ENCODE measurements around the gene NRG2. TPM values are rescaled to one million over a fixed set of nuclear protein-coding genes. Genes with fewer than 3 reads are reported as not detected.

The NRG2 gene
- total RNA-seq, 4 donors from 2014 or later: 4.5 to 7.0 (median 5.4) TPM

DNA sequence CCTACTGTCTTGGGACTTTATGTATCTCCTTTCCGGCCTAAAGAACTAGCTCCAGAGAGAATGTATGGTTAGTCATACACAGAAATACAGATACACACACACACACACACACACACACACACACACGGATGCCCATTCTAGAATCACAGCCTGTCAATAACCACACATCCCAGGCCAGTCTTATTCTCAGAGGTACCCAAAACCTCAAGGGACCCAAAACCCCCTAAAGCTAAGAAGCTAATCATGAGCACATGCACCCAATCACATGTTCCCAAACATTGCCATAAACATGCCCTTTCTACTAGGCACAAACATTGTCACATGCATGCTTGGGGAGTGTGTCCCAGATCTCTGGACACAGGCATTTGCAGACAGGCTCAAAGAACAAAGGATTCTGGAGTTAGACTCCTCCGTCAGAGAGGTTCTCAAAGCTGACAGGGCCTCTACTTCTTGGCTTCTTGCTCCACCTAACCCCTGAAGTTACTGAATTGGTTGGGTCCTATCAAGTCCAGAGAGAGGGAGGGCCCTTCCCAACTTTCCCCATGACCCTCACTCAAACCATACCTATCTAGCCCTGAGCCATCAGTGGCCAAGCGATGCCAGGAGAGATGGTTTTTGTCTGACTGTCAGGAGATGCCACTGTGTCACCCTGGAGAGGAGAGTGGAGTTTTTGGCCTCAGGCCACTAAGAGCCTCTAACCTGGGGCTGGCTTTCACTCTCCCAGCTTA lies 78.7 kb downstream of the NRG2 start:
- H3K27ac ChIP-seq: no peak overlapping the region
- WGBS: 87% methylated on average over 4 of the region's 4 CpGs

DNA sequence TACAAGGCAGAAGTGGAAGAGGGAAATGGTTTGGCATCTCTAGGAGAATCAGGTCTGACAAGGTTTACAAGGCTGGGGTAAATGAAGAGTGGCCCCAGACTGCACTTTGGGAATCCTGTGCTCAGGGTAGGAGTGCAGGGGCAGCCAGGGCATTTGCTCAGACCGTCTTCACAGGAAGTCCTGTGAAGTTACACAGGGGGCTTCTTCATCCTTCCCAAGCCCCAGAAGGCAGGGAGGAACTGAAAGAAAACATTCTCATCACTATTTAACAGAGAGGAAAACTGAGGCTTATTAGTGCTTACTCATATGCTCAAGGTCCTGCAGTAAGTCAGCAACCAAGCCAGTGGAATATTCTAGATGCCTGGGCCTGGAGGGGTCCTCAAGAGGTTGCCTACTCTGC lies 80.7 kb downstream of the NRG2 start:
- WGBS: 88% methylated on average over 1 of the region's 1 CpG
- Histone ChIP-seq H3K9me3 (no peaks in the 10 kb centered on the region), H3K36me3 (no peaks in the 10 kb centered on the region), H3K4me1 (peaks cover 6% of the 10 kb centered on the region), H3K27me3 (no peaks in the 10 kb centered on the region), H3K27ac (no peak overlapping the region), H3K4me3 (no peak overlapping the region)
- no peak for TF ChIP-seq POLR2AphosphoS5 (IDR thresholded peaks at IDR 0.05)
- no peak for TF ChIP-seq EP300 (IDR thresholded peaks at IDR 0.05)
- no peak for TF ChIP-seq POLR2A (IDR thresholded peaks at IDR 0.05)
- TF ChIP-seq, protein P1, sequence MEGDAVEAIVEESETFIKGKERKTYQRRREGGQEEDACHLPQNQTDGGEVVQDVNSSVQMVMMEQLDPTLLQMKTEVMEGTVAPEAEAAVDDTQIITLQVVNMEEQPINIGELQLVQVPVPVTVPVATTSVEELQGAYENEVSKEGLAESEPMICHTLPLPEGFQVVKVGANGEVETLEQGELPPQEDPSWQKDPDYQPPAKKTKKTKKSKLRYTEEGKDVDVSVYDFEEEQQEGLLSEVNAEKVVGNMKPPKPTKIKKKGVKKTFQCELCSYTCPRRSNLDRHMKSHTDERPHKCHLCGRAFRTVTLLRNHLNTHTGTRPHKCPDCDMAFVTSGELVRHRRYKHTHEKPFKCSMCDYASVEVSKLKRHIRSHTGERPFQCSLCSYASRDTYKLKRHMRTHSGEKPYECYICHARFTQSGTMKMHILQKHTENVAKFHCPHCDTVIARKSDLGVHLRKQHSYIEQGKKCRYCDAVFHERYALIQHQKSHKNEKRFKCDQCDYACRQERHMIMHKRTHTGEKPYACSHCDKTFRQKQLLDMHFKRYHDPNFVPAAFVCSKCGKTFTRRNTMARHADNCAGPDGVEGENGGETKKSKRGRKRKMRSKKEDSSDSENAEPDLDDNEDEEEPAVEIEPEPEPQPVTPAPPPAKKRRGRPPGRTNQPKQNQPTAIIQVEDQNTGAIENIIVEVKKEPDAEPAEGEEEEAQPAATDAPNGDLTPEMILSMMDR (IDR thresholded peaks at IDR 0.05): no peak
- no peak for DNase-seq (ENCODE audit: low spot score in 2 of 2)

More for the DNA sequence above, 78.7 kb downstream of the NRG2 start:
- Histone ChIP-seq H3K9me3 (no peaks in the 10 kb centered on the region), H3K4me3 (no peak overlapping the region), H3K36me3 (no peaks in the 10 kb centered on the region), H3K27me3 (no peaks in the 10 kb centered on the region), H3K4me1 (peaks cover 12% of the 10 kb centered on the region)
- DNase-seq (ENCODE audit: low spot score in 2 of 2): no peak
- no peak for TF ChIP-seq POLR2AphosphoS5 (IDR thresholded peaks at IDR 0.05)
- no peak for TF ChIP-seq EP300 (IDR thresholded peaks at IDR 0.05)
- TF ChIP-seq, protein P1 (IDR thresholded peaks at IDR 0.05): no peak
- TF ChIP-seq POLR2A (IDR thresholded peaks at IDR 0.05): no peak

DNA sequence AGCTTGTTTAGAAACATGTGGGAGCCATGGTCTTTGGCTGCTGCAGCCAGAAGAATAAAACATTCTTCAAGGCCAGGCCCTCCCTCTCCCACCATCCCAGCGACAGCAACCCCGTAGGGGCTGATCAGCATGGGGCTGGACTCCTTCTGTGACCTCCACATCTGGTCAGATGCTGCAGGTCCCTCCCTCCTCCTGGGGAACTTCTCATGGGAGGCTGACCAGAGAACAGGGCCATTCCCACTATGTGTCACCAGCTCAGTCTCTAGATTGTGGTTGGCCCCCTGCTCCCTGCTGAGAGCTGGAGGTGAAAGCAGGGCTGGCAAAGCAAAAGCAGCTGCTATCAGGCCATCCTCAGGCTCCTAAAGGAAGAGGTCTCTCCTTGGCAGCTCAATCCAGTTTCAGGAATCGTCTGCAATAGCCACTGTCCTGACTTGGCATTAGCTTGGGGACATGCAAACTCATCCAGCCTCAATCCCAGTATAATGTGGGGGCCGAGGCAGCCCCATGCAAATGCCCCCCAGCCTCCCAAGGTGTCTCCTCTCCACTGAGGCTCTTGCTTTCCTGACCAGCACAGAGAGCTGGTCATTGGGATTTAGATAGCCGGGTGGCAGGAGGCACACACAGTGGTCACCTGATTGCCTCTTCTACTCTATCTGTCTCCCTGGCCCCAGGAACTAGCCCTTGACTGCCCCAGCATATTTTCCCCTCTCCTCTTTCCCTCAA lies 81.5 kb downstream of the NRG2 start:
- Histone ChIP-seq H3K27ac (no peak overlapping the region), H3K9me3 (no peaks in the 10 kb centered on the region), H3K27me3 (no peaks in the 10 kb centered on the region), H3K4me1 (peaks cover 6% of the 10 kb centered on the region), H3K36me3 (no peaks in the 10 kb centered on the region), H3K4me3 (no peak overlapping the region)
- WGBS: 69% methylated on average over 3 of the region's 5 CpGs
- DNase-seq (ENCODE audit: low spot score in 2 of 2): peak in 1 of 2 donors; percentile 65
- TF ChIP-seq POLR2AphosphoS5 (IDR thresholded peaks at IDR 0.05) (no peak), EP300 (IDR thresholded peaks at IDR 0.05) (no peak), POLR2A (IDR thresholded peaks at IDR 0.05) (no peak)
- TF ChIP-seq, protein P1 (IDR thresholded peaks at IDR 0.05): no peak

DNA sequence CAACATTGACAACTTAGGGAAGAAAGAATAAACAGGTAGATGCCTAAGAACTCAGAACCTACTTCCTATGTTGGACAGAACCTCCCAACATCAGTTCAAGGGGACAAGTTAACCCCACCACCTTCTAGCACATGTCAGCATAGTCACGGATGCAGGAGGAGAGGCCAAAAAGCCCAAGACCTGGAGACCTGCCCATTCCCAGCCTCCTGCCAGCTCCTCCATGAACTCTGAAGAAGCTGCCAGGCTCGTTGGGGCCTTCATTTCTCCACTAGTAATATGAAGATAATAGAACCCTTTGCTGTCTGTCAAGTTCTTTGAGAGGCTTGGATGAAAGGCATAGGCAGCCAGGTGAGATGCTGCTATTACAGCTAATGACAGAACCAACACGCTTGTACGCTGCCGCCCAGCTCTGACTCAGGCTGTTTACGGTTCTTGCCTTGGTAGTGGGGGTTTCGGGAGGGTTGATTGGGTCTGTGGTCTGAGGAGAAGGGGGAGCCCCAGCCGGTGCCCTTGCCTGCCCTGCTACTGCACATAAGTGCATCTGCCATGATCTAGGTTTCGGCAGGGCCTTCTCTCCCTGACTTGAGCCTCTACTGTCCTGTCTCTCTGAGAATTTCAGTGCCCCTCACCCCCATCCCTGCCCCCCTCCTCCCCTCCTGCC lies 82.2 kb downstream of the NRG2 start:
- no peaks in the 10 kb centered on the region for H3K36me3 ChIP-seq
- no peak overlapping the region for H3K27ac ChIP-seq
- peak in 1 of 2 donors; percentile 73 for DNase-seq (ENCODE audit: low spot score in 2 of 2)
- H3K27me3 ChIP-seq: no peaks in the 10 kb centered on the region
- TF ChIP-seq EP300 (IDR thresholded peaks at IDR 0.05) (no peak), POLR2A (IDR thresholded peaks at IDR 0.05) (no peak), POLR2AphosphoS5 (IDR thresholded peaks at IDR 0.05) (no peak)
- TF ChIP-seq, protein P1 (IDR thresholded peaks at IDR 0.05): no peak
- 76% methylated on average over 8 of the region's 9 CpGs for WGBS
- H3K4me3 ChIP-seq: no peak overlapping the region
- H3K9me3 ChIP-seq: no peaks in the 10 kb centered on the region
- H3K4me1 ChIP-seq: peaks cover 6% of the 10 kb centered on the region
